ENCODE data around the gene HBM.
A peak's percentile ranks its signal among the peaks of the same experiment; 100 is the strongest.
"Not testable (repeated sequence)": the region's sequence is repeated elsewhere in the genome, so short reads cannot be mapped to it uniquely, and the experiment has no call there.

Gene HBM

DNA sequence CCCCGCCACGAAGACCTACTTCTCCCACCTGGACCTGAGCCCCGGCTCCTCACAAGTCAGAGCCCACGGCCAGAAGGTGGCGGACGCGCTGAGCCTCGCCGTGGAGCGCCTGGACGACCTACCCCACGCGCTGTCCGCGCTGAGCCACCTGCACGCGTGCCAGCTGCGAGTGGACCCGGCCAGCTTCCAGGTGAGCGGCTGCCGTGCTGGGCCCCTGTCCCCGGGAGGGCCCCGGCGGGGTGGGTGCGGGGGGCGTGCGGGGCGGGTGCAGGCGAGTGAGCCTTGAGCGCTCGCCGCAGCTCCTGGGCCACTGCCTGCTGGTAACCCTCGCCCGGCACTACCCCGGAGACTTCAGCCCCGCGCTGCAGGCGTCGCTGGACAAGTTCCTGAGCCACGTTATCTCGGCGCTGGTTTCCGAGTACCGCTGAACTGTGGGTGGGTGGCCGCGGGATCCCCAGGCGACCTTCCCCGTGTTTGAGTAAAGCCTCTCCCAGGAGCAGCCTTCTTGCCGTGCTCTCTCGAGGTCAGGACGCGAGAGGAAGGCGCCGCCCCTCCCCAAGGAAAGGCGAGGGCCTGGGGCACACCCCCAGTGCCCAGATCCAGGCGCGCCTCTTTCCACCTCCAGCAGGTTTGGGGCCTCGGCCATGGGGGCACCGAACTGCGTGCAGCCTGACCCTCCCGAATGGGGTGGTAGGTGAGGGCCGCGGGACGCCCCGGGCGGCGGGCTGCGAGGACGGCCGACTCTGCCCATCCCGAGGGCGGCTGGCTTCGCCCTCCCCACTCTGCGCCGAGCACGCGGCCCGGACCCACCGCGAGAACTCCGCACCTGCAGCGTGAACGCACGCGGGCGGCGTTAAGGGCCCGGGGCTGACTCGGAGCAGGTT is 15.1 kb downstream of the HBM start:
- peak; percentile 15 to 72 for DNase-seq (ENCODE audit: low read depth in 1 of 2, low spot score in 1 of 2)

DNA sequence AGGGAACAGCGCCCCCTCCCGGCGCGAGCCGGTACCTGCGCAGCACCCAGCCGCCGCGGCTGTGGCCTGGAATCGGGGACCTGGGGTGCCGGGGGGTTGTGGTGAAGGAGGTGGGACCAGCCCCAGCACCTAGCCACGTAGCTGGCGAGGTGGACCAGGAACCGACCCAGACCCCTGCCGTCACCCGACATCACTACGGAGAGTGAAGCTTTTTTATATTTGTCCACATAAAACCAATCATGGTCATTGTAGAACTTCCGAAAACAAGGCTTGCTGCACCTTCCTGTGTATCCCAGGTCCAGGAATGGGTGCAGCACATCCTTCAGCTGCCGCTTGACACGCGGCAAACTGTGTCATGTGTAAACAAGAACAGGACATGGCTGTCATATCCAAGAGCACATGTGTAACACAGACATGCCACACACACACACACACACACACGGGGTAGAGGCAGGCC is 15.8 kb downstream of the HBM start:
- peak in 1 of 2 donors; percentile 78 for DNase-seq (ENCODE audit: low read depth in 1 of 2, low spot score in 1 of 2)

DNA sequence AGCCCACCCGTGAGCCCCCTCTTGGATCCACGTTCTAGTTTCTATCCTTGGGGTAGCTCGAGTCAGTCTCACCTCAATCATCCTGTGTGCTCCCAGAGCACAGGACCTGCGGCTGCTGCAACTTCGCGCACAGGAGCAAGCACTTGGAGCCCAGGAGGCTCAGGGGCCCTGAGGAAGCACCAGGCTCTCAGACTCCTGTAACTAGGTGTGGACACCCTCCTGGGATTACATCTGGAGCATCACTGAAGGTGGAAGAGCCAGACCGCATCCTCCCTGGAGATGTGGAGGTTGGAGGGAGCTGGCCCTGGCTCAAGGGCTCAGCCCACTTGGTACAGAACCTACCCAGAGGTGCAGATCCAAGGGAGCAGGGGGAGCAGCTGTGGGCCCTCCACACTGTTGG is 17.2 kb downstream of the HBM start:
- DNase-seq (ENCODE audit: low read depth in 1 of 2, low spot score in 1 of 2), result no peak

DNA sequence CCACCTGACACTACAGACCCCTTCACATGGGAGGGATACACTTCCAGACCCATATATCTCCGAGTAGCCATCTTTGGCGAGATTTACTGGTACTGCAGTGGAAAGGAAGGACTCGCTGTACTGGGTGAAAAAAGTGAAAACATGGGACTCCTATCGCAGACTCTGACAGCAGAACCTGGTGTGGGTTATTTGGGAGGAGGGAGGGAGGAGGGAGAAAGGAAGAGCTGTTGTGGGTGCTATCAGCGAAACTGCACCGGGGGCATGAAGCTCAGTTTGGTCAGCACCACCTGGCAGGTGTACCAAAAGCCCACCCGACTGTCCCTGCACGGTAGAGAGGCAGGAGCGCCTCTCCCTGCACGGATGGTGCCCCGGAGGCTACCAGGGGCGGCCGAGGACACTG is 19.4 kb downstream of the HBM start:
- no peak for DNase-seq (ENCODE audit: low read depth in 1 of 2, low spot score in 1 of 2)

DNA sequence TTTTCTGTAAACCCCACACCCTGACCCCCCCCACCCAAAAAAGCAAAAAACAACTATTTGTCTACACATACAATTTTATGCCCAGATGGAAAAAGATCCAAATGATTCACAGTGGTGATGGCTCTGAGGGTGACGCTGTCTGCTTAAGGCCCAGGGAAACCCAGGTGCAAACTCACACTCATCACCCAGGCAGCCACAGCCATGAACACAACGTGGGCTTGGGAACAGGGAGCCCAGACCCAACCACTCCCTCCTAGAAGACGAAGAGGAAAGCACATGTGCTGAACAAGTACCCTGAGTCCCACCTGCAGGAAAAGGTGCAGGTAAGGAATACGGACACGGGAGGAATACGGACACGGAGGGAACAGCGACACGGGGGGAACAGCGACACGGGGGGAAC is 19.9 kb downstream of the HBM start:
- no peak for DNase-seq (ENCODE audit: low read depth in 1 of 2, low spot score in 1 of 2)

DNA sequence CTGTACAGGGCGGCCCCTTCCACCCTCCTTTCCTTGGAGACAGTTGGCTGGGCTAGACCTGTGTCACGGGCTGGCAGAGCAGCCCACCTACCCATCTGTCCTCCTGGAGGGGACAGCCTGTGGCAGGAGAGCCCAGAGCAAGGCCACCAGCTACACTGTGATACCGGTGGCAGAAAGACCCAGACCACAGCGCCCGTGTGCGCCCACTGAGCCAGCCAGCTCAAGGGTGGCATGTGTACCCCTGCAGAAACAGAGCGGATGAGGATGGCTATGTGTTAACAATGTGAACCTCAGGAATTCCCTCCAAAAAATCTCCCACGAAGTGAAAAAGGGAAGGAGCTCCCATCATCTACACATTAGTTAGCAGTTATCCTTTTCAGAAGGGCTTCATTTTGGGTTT is 21.6 kb downstream of the HBM start:
- no peak for DNase-seq (ENCODE audit: low read depth in 1 of 2, low spot score in 1 of 2)

DNA sequence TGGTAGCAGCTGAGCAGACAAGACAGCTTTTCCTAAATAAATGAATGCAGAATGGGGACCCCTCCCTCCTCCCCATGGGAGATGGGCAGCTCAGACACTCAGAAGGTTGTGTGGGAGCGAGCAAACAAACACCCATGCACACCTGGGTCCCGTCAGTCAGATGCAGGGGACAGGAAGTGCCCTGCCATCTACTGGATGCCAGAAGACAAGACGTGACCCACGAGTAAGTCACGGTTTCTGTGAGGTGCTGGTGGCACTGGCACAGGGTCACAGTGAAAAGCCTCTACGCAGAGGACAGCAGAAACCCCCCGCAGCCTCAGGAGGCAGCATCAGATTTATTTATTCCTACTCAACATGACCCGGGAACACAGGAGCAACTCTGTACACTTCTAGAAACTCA is 22.9 kb downstream of the HBM start:
- DNase-seq (ENCODE audit: low read depth in 1 of 2, low spot score in 1 of 2), result no peak

DNA sequence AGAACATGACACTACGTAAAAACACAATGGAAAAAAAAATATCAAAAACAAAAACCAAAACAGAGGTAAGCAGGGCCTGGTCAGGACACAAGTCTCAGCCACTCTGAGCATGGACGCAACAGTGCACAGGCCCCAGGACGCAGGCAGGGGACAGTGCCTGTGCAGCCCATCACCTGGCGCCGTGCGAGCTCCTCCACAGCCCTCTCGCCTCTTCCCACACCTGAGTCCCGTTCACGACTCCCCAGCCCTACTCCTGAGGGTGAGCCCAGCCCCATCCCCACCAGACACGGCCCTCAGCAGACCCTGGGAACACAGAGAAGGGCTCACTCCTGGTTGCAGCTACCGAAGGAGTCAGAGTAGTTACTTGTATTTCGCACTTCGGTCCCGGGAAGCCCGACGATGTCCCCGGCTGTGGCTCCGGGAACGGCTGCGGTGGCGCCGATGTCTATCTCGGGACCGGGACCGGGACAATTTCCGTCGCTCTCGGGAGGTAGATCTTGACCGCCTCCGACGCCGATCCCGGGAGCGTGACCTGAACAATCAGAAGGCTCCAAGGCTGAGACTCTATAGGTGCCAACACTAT is 23.9 kb downstream of the HBM start:
- DNase-seq (ENCODE audit: low read depth in 1 of 2, low spot score in 1 of 2), result no peak

DNA sequence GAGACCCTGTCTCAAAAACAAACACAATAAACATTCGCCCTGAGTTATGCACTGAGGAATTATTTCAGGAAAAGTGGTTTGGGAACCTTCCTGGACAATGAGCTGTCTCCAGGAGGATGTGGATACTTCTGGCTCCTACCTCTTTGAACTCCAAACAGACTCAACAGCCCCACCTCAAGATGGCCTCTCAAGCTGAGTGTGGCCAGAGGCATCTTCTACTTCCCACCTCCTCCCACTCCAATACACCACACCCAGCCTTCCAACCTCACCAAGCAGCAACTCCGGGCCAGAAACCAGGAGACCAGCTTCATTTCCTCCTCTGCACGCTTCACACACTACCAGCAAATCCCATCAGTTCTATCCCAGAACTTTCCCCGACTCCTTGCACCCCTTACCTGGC is 26.1 kb downstream of the HBM start:
- DNase-seq (ENCODE audit: low read depth in 1 of 2, low spot score in 1 of 2), result no peak

DNA sequence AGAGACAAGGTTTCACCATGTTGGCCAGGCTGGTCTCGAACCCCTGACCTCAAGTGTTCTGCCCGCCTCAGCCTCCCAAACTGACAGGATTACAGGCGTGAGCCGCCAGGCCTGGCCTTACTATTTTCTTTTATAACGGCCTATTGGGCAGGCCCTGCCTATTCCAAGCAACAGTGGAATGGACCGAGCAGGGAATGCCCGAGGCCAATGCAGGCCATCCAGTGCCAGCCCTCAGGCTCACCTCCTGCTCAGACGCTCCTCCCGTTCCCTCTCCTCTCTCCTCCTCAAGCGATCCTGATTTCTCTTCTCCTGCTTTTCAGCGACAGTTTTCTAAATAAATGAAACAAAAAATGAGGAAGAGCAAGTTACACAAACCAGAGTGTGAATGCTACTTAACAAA is 26.9 kb downstream of the HBM start:
- DNase-seq (ENCODE audit: low read depth in 1 of 2, low spot score in 1 of 2), result no peak

DNA sequence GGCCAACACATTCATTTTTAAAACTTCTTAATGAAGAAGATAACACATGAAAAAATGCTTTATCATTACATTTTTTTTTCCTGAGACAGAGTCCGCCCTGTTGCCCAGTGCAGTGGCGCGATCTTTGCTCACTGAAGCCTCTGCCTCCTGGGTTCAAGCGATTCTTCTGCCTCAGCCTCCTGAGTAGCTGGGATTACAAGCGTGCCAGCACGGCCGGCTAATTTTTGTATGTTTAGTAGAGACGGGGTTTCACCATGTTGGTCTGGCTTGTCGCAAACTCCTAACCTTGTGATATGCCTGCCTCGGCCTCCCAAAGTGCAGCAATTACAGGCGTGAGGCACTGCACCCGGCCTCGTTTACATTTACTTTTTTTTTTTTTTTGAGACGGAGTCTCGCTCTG is 27.7 kb downstream of the HBM start:
- DNase-seq (ENCODE audit: low read depth in 1 of 2, low spot score in 1 of 2), result no peak

DNA sequence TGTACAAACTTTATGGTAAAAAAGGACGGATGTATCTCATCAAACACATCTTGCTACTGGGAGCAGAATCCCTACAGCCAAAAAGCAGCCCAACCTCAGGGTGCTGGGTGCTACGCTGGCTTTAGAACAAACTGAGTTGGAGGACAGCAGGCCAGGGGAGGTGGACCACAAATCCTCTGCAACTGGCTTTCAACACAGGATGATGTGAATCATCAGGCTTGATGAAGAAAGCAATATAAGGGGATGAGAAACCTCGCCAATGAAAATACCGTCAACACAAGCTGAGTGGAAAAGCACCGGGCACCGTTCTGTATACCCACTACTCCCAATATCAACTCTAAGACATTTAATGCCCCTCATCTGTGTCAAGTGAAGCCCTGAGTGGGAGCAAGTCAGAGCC is 28.7 kb downstream of the HBM start:
- DNase-seq (ENCODE audit: low read depth in 1 of 2, low spot score in 1 of 2), result no peak

DNA sequence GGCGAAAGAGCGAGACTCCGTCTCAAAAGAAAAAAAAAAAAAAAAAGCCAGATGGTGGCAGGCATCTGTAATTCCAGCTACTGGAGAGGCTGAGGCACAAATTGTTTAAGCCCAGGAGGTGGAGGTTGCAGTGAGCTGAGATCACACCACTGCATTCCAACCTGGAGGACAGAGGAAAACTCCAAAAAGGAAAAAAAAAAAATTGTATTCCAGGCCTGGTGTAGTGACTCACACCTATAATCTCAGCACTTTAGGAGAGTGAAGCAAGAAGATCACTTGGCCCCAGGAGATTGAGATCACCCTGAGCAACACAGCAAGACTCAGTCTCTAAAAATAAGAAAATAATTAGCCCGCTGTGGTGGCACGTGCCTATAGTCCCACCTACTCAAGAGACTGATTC is 34.6 kb downstream of the HBM start:
- no peak for DNase-seq (ENCODE audit: low read depth in 1 of 2, low spot score in 1 of 2)

DNA sequence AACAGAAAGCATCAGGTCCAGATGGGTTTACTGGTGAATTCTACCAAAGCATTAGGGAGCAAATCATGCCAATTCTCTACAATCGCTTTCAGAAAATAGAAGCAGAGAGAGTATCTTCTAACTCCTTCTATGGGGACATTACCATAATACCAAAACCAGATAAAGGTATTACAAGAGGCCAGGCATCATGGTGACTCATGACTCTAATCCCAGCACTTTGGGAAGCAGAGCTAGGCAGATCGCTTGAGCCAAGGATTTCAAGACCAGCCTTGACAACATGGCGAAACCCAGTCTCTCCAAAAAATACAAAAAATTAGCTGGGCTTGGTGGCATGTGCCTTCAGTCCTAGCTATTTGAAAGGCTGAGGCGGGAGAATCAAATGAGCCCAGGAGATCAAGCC is 37.5 kb downstream of the HBM start:
- no peak for DNase-seq (ENCODE audit: low read depth in 1 of 2, low spot score in 1 of 2)

DNA sequence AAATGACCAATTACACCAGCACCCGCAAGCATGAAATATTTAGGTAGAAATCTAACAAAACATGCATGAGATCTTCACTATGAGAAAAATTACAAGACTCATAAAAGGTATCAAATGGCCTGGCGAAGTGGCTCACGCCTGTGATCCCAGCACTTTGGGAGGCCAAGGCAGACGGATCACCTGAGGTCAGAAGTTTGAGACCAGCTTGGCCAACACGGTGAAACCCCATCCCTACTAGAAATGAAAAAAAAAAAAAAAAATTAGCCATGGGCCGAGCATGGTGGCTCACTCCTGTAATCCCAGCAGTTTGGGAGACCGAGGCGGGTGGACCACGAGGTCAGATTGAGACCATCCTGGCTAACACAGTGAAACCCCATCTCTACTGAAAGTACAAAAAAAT is 38.3 kb downstream of the HBM start:
- not testable (repeated sequence) for DNase-seq (ENCODE audit: low read depth in 1 of 2, low spot score in 1 of 2)

DNA sequence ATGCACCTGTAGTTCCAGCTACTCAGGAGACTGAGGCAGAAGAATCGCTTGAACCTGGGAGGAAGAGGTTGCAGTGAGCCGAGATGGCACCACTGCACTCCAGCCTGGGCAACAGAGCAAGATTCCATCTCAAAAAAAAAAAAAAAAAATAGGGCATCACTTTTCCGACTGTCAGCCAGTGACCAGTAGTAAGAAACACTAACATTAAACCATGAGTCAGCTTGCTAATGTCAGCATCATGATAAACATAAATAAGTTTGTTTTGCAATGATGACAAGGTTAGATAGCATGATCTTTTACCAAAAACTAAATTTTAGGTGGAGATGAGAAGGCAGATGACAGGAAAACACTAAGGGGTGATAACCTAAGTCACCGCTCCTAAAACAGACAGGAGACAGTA is 43.6 kb downstream of the HBM start:
- DNase-seq (ENCODE audit: low read depth in 1 of 2, low spot score in 1 of 2), result not testable (repeated sequence)

DNA sequence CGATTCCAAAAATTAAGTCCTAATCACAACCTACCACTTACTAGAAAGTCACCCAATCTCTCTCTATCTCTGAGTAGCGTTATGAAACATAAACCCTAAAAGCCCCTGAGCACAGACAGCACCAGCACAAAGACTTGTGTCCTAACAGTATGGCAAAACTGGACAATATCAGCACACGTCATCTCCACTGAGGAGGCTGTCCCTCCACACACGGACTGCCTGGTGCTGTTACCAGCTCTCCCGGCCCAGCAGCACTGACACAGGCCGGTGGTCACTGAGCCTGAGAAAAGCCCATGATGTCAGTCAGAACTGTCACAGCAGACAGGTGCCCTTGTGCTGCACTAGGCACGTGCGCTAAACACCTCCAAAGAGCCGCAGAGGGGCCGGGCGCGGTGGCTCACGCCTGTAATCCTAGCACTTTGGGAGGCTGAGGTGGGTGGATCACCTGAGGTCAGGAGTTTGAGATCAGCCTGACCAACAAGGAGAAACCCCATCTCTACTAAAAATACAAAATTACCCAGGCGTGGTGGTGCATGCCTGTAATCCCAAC is 45.9 kb downstream of the HBM start:
- DNase-seq (ENCODE audit: low read depth in 1 of 2, low spot score in 1 of 2), result not testable (repeated sequence)

DNA sequence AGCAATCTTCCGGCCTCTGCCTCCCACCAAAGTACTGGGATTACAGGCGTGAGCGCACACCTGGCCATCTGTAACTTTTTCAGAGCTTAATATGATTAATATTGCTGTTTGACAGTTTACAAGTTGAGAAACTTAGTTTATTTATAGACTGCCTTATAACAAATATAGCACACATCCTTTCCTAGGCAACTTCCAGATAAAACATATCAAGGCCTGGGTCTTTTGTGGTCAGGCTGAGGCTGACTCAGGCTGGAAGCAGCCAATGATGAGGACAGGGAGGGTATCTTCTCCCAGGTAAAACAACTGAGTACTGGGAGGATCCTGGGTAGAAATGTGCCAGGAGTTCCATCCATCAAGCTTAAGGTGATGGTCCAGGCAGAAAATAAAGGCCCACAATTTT is 47.2 kb downstream of the HBM start:
- DNase-seq (ENCODE audit: low read depth in 1 of 2, low spot score in 1 of 2), result no peak
